Left lung (tissue), 10 donors: ENCODE measurements around the gene PHACTR3. TPM values are rescaled to one million over a fixed set of nuclear protein-coding genes. Genes with fewer than 3 reads are reported as not detected.
A peak's percentile ranks its signal among the peaks of the same experiment; 100 is the strongest.

Experiments used
- ATAC-seq: fragments of 200-7000 bp; cut with Tn5 transposase; one replicate; pipeline ENCODE4 v1.9.1; 2020; ENCODE audit warnings: moderate library complexity
- DNase-seq, 4 donors: peaks; one replicate each; pipeline ENCODE4 v3.0.0-alpha.2; 2013 to 2020
- H3K27ac ChIP-seq, 2 donors: fragments of 200-600 bp; sonication (generic) in 1 of 2; one replicate each; pipeline versions ENCODE4 v1.5.0 to v1.8.0; 2020 to 2021
- H3K27me3 ChIP-seq, 2 donors: fragments of 200-600 bp; sonication (generic) in 1 of 2; one replicate each; pipeline versions ENCODE4 v1.5.0 to v1.8.0; 2020 to 2021
- H3K36me3 ChIP-seq, 2 donors: fragments of 200-600 bp; sonication (generic) in 1 of 2; one replicate each; pipeline versions ENCODE4 v1.5.0 to v1.8.0; 2020 to 2021
- H3K4me1 ChIP-seq, 2 donors: fragments of 200-600 bp; one replicate each; pipeline ENCODE4 v1.8.0; 2021
- H3K4me3 ChIP-seq, 2 donors: fragments of 200-600 bp; sonication (generic) in 1 of 2; one replicate each; pipeline versions ENCODE4 v1.5.0 to v1.8.0; 2020 to 2021; ENCODE audit warnings: mild to moderate bottlenecking in 1 of 2
- H3K9me3 ChIP-seq, 2 donors: fragments of 200-600 bp; sonication (generic) in 1 of 2; one replicate each; pipeline versions ENCODE4 v1.5.0 to v1.8.0; 2020 to 2021
- CTCF ChIP-seq, 2 donors: fragments of 200-600 bp; sonication (generic) in 1 of 2; IDR thresholded peaks; one replicate each; pipeline versions ENCODE4 v1.5.0 to v1.8.0; 2021; ENCODE audit warnings: antibody characterized with exemption in 2 of 2
- intact Hi-C, 2 donors: fragments of 100-400 bp; cut with DNase I; formaldehyde crosslinking; loops; one replicate each; pipeline versions ENCODE4 v1.11.2 to v1.14.2; 2022
- polyA plus RNA-seq, 6 donors: library from polyadenylated mRNA; unstranded; fragments of 120-200 nt; gene quantifications; one replicate each; pipeline ENCODE4 v1.2.1, GENCODE V29; 2013; ENCODE audit not compliant: insufficient read length in 6 of 6
- total RNA-seq, 2 donors: library from RNA; stranded (reverse); fragmentation: NEBNext Ultra II Directional; extraction: Animal tissue kit (Norgen Biotek cat#: 25700); gene quantifications; one replicate each; pipeline ENCODE4 v1.2.1, GENCODE V29; 2021
- donor health status: DM: no; HTN: yes; CAD: no.
- donor health status: DM: no; HTN: no; CAD: no.

PHACTR3 gene
- total and polyA plus RNA-seq, 8 donors, result 3.5 to 14.5 (median 4.4) TPM

- Histone ChIP-seq H3K4me3 (no peak overlapping the region), H3K36me3 (no peaks in the 10 kb centered on the region), H3K4me1 (peaks cover 0 to 12% of the 10 kb centered on the region in 2 donors), H3K27me3 (peaks cover 0 to 48% of the 10 kb centered on the region in 2 donors), H3K9me3 (no peaks in the 10 kb centered on the region), H3K27ac (no peak overlapping the region)
- intact Hi-C loops, result no loop called here
- DNase-seq (peak in 2 of 4 donors; percentile 19 to 29), ATAC-seq (no peak)
- no peak for TF ChIP-seq CTCF (IDR thresholded peaks at IDR 0.05)
Observed at GRCh38 chr20:59835057-59835447, 230.7 kb downstream of the PHACTR3 start.

GRCh38 chr20:59835448-59836395 lies 231.4 kb downstream of the PHACTR3 start:
- peak overlapping the region in 1 of 2 donors; percentile 7 for H3K4me3 ChIP-seq
- intact Hi-C loops, result no loop called here

GRCh38 chr20:59836767-59837166 lies 232.4 kb downstream of the PHACTR3 start:
- no peak for DNase-seq
- no peak for TF ChIP-seq CTCF (IDR thresholded peaks at IDR 0.05)
- no peaks in the 10 kb centered on the region for H3K36me3 ChIP-seq
- intact Hi-C loops, result no loop called here
- no peak overlapping the region for H3K27ac ChIP-seq
- peaks cover 0 to 33% of the 10 kb centered on the region in 2 donors for H3K27me3 ChIP-seq
- peaks cover 0 to 12% of the 10 kb centered on the region in 2 donors for H3K4me1 ChIP-seq
- H3K9me3 ChIP-seq, result no peaks in the 10 kb centered on the region
- peak; percentile 75 for ATAC-seq
- peak overlapping the region in 1 of 2 donors; percentile 7 for H3K4me3 ChIP-seq

More at GRCh38 chr20:59835448-59836395, 231.4 kb downstream of the PHACTR3 start:
- no peaks in the 10 kb centered on the region for H3K9me3 ChIP-seq
- peaks cover 0 to 12% of the 10 kb centered on the region in 2 donors for H3K4me1 ChIP-seq
- TF ChIP-seq CTCF (IDR thresholded peaks at IDR 0.05), result no peak
- no peaks in the 10 kb centered on the region for H3K36me3 ChIP-seq
- DNase-seq (peak in 3 of 4 donors; percentile 63 to 87 (median 71)), ATAC-seq (peak; percentile 86)
- H3K27me3 ChIP-seq, result peaks cover 0 to 44% of the 10 kb centered on the region in 2 donors
- H3K27ac ChIP-seq, result no peak overlapping the region

- intact Hi-C loops, result no loop called here
Observed at GRCh38 chr20:59837623-59838394, 233.5 kb downstream of the PHACTR3 start.

More at GRCh38 chr20:59837623-59838394, 233.5 kb downstream of the PHACTR3 start:
- Histone ChIP-seq H3K4me1 (peaks cover 0 to 12% of the 10 kb centered on the region in 2 donors), H3K4me3 (no peak overlapping the region), H3K27ac (no peak overlapping the region), H3K36me3 (no peaks in the 10 kb centered on the region), H3K27me3 (peaks cover 0 to 23% of the 10 kb centered on the region in 2 donors), H3K9me3 (no peaks in the 10 kb centered on the region)
- DNase-seq, result no peak
- no peak for TF ChIP-seq CTCF (IDR thresholded peaks at IDR 0.05)
- ATAC-seq, result peak; percentile 13
